ENCODE measurements around the gene NPC1L1.
A peak's percentile ranks its signal among the peaks of the same experiment; 100 is the strongest.

The NPC1L1 gene

DNA sequence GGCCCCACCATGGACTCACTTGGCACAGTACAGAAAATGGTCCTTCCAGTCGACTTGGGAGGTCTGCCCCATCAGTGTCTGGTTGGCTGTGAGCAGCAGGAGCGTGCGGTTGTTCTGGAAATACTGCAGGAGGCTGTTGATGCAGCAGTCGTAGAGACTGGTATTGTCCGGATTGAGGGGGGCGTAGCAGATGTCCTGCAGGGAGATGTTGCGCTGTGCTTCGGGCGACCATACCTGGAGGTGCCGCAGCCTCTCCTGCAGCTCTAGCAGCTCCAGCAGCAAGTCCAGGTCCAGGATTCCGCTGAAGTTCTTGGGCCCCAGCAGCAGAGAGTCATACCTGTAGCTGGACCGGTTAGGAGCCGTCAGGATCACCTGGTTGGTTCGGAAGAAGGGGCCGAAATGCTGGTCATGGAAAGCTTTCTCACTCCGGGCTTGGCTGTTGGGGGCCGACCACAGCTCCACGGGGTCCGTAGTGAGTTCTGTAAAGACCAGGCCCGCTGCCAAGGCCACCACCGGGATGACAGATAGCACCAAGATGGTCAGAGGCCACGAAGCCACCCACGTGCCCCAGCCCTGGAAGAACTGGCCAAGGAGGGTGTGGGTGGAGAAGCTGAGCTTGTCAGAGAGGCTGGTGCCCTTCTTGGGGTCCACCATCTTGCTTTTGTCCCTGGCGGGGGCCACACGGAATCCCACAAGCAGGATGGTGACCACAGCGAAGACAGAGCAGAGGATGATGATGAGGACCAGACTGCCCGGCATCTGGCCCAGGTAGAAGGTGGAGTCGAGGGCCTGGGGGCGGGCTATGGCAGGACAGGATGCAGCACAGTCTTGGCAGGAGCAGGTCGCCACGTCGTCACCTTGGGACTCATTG lies 2.1 kb downstream of the NPC1L1 start:
- H3K27ac ChIP-seq: no peak overlapping the region

DNA sequence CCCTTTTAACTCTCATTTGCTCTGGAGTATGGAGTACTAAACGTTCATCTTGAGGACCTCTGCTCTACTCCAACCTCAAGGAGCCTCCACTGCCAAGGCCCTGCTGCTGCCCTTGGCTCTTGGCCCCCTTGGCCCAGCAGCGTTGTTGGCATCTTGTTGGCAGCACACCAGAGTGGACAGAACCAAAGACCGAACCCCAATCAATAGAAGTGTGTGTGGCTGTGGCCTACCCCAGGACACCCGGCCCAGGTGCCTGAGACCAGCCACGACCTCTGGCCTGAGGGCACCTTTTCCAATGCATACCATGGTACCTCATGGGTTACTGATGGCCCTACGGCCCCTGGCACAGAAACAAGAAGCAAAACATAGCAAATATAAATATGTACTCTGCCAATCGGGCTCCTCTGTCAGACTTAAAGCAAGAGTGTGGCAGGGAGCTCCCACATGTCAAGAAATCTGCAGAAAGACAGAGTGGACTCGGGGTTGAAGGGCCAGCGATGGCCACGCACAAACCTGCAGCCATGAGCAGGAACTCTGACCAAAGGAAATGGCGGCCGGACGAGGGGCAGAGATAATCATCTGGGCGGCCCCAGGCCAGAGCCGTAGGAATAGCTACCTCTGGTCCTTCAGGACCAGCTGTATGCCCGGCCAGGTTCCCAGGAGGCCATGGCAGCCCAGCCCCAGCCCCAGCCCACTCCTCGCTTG lies 2.9 kb downstream of the NPC1L1 start:
- DNase-seq (ENCODE audit: low read depth, low spot score): no peak

More for the DNA sequence above, 2.1 kb downstream of the NPC1L1 start:
- no peak for DNase-seq (ENCODE audit: low read depth, low spot score)

DNA sequence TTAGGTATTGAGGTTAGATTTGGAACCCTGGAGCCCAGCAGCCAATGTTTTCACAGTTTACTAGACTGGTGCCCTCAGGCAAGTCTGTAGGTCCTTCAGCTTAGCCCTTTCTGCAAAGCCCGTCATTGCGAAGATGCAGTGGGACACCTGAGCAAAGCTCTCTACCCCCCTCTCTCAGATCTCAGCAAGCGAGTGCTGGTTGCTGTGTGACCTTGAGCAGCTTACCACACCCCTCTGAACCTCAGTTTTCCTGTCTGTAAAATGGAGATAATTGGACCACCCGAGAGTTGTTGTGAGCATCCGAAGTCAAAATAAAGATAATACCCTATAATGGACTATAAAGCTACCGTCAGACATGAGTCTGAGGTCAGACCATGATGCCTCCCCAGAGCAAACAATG lies 3.7 kb downstream of the NPC1L1 start:
- no peak overlapping the region for H3K27ac ChIP-seq
- no peak for DNase-seq (ENCODE audit: low read depth, low spot score)

More for the DNA sequence above, 2.9 kb downstream of the NPC1L1 start:
- no peak overlapping the region for H3K27ac ChIP-seq

DNA sequence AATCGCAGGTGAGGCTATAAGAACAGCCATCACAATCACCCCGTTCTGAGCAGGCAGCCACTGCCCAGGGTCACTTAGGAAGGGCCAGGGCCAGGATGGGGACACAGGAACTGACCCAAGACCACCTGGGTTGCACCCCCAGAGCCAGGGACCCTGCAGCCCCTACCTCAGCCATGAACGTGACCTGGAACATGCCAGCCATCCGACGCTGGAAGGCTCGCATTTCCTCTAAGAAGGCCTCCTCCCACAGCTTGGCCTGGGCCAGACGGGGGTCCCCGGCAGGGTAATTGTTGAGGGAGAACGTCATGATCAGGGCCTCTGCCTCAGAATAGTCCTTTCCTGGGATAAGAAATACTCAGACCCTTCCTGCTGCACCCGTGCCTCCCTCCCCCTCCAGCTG lies 5.0 kb downstream of the NPC1L1 start:
- DNase-seq (ENCODE audit: low read depth, low spot score): no peak
- no peak overlapping the region for H3K27ac ChIP-seq

DNA sequence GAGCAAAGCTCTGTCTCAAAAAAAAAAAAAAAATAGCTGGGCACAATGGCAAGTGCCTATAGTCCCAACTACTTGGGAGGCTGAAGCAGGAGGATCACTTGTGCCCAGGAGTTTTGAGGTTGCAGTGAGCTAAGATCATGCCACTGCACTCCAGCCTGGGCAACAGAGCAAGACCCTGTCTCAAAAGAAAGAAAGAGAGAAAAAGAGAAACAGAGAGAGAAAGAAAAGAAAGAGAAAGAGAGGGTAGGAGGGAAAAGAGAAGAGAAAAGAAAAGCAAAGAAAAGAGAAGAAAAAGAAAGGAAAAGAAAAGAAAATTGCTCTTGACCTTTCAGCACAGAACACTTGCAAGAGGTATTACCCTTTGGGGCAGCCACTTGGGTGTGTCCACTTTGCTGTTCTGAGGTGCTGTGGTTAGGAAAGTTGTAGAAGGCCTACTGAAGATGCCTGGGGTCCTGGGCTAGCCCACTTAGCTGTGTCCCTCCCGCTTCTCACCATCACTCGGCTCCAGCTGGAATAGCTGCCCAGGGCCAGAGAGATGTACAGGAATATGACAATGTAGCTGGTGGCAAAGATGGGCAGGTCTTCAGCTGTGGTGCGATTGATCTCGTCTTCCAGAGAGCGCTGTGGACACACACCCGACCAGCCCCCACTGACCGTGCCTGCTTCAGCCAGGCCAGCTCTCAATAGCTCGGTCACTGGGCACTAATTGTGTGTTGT lies 5.6 kb downstream of the NPC1L1 start:
- no peak overlapping the region for H3K27ac ChIP-seq
- DNase-seq (ENCODE audit: low read depth, low spot score): no peak

DNA sequence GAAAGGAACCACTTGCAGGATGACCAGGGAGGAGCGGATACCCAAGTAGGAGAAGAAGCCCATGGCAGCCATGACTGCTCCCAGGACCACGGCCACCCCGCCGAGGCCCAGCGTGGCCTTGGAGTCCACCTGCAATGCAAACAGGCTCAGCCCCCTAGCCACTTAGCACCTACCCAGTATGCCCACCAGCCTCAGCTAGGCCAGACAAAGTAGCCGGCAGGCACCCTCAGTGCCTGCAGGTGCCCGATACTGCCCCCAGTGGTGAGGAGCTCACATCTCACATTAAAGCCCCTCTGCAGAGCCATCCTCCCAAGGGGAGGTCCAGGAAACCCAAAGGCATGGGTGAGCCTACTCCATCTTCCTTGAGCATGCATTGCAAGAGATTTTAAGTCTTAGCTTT lies 6.6 kb downstream of the NPC1L1 start:
- no peak overlapping the region for H3K27ac ChIP-seq
- no peak for DNase-seq (ENCODE audit: low read depth, low spot score)

DNA sequence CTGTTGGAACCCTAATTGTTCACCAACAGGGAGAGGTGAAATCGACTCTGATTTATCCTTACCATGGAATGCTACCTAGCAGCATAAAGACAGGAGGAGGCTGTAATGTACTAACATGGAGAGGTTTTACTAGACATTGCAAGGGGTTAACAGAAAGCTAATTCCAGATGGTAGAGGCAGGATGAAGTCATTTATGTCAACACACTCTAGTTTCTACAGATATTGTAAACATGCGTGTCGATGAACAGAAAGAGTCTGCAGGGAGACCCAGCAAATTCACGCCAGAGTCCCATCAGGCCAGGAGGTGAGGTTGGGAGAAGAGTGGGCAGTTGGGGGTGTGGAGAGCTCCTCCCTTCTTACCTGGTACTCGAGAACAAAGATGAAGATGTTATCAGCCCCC lies 7.0 kb downstream of the NPC1L1 start:
- no peak for DNase-seq (ENCODE audit: low read depth, low spot score)
- H3K27ac ChIP-seq: no peak overlapping the region

DNA sequence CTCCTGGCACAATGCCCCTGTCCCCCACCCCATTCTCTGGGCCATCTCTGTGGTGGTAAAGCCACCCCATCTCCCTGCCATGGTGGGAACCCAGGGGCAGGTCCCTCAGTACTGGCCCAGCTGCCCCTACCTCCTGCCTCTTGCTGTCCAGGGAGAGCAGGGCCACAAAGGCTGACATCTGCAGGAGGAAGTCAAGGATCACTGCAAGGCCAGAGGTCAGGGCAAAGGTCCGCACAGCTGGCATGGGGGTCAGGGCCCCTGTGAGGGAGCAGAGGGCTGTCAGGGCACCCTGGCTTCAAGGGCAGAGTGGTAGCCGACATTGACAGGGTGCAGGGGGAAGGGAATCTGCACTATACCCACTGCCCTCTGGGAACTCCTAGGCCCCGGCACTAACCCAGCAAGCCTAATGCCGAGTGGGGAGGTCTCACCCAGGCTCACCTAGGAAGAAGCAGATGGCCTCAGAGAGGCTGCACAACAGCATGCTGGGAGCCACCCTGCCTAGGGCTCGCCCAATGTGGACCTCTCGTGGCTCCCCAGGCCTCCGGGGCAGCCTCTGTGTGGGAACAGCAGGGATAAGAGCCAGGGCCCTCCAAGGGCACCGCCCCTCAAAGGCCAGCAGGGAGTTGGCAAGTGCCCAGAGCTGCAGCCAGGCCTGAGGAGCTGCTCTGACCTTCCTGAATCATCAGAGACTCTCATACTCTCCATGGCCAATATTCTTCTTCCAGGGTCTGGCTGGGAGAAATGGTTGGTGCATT lies 7.7 kb downstream of the NPC1L1 start:
- no peak for DNase-seq (ENCODE audit: low read depth, low spot score)
- H3K27ac ChIP-seq: no peak overlapping the region

DNA sequence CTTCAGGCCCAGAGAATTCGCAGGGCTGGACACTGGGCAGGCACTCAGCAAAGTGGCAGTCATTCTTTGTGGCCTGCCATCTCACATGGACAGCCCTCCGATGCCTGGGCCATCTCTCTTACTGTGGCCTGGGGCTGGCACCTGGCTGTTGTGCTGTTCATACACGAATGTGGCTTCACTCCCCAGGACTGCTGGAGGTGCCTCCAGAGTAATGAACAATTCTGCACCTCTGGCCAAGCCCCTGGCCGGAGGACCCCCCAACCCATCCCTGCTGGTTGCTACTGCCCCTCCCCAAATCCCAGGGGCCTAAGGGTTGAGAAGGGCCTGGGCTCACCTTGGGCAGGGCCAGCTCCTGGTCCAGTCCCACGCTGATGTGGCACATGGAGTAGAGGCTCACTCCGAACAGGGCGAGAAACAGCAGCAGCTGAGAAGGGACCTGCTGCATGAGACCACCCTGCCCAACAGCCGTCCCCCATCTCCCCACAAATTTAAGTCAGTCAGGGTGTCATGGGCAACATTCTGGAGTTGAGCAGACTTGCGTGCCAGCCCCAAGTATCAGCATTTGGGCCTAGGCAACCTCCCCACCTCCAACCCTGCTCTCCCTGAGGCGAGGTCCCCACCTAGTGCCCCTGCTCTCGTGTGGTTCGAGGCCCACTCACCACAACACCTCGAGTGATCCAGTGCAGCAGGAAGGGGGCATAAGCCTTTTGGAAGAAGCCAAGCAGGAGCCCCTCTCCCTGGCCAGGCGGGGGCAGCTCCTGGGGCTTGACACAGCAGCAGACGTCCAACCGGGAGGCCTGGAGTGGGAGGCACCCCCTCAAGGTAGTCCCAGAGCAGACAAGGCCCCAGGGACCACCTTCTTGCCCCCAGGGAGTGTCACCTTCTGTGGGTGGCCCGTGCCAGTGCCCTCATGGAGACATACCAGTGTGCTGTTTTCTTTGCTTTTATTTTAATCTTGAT lies 9.4 kb downstream of the NPC1L1 start:
- no peak for DNase-seq (ENCODE audit: low read depth, low spot score)
- H3K27ac ChIP-seq: no peak overlapping the region

DNA sequence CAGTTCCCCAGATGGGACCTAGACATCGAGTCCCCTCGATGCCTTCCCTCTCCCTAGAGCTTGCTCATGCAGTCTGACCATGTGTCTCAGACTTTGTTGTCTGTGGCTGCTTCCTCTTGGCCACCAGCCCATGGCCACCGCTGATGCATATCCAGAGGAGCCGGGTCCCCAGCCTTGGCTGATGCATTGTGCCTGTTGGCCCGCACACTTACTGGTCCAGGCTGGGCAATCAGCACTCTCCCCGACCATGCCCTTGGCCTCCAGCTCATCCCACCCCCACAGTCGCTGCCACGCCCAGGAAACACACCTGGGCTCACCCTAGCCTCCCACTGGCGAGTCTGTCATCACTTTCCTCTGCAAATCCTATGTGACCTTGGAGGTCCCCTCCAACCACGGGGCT lies 10.1 kb downstream of the NPC1L1 start:
- no peak for DNase-seq (ENCODE audit: low read depth, low spot score)
- no peak overlapping the region for H3K27ac ChIP-seq

DNA sequence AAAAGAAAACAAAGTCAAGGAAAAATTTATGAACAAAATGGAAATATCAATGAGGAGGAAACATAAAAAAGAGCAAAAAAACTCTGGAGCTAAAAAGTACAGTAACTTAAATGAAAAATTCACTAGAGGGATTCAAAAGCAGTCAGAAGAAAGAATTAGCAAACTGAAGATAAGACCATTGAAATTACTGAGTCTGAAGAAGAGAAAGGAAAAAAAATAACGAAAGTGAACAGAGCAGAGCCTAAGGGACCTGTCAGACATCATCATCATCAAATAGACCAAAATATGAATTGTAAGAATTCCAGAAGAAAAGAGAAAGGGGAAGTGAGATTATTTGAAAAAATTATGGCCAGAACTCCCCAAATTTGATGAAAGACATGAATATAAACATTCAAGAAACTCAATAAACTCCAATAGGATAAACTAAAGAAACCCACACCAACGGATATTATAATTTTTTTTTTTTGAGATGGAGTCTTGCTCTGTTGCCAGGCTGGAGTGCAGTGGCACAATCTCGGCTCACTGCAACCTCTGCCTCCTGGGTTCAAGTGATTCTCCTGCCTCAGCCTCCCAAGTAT lies 16.2 kb downstream of the NPC1L1 start:
- no peak overlapping the region for H3K27ac ChIP-seq
- DNase-seq (ENCODE audit: low read depth, low spot score): no peak

DNA sequence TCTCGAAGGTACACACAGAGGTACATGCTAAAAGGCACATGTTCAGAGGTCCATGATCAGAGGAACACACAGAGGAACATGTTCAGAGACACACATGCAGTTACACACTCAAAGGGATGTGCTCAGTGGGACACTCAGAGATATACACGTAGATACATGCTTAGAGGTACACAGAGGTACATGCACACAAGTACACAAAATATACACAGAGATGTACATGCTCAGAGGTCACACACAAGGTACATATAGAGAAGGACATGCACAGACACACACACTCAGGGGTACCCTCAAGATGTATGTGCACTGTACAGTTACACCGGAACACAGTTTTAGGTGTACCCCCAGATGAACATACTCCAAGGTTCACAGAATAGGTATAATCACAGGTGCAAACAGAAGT lies 18.8 kb downstream of the NPC1L1 start:
- H3K27ac ChIP-seq: no peak overlapping the region
- DNase-seq (ENCODE audit: low read depth, low spot score): no peak

DNA sequence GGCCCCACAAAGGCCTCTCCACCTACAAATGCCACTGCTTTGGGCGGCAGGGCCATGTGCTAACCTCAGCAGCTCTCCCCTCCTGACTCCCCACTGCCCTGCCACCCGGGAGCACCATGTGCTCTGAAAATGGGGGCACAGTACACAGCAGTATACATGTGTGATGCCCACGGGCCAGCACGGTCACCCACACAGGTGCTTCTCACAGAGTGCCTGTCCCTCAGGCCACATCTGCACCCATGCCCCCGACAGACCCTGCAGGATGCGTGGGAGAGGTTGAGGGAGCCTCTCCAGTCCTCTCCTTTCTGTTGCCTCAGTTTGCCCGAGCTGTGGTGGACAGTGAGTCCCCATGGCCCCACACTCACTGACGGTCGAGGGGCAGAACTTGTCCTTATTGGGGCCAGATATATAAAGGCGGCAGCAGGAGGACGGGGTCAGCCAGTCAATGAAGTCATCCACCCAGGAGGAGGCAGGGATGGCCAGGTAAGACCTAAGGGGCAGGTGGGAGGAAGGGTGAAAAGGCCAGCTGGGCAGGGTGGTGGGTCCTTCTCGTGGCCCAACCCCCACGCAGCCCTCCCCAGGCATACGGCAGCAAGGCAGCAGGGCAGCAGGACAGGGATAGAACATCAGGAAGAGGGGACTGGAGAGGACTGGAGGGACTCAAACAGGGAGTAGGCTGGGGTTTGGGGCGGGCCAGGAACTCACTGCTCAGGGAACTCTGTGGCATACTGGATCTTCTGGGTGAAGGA lies 19.6 kb downstream of the NPC1L1 start:
- DNase-seq (ENCODE audit: low read depth, low spot score): no peak
- no peak overlapping the region for H3K27ac ChIP-seq

DNA sequence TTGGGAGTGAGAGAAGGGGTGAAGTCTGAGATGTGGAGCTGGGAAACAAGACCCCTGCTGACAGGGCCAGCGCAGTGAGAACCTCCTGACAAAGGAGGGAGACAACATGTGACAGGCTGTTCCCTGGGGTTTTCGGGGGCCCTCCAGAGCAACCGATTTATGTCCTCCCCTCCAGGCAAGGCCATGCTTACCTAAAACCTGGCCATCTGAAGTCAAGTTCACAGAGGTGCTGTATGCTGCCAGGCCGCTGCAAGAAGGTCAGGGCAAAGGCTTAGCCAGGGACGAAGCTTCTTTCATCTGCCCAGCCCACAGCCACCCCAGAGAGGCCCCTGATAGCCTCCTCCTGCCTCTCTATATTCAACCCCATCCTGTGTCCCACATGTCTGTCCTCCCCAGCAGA lies 20.6 kb downstream of the NPC1L1 start:
- no peak overlapping the region for H3K27ac ChIP-seq
- DNase-seq (ENCODE audit: low read depth, low spot score): no peak

DNA sequence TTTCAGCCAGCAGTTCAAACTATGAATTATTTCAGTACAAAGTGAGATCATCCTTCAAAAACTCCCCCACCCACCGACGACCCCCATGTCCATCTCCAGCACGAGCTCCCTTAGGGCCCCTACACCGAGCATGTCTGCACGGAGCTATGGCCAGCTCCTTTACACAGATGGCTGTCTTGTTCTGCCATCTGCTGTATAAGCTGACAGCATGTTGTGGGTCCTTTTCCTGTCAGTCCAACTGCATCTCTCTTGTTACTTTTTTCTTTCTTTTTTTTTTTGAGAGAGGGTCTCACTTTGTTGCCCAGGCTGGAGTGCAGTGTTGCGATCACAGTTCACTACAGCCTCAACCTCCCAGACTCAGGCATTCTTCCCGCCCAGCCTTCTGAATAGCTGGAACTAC lies 21.6 kb downstream of the NPC1L1 start:
- no peak for DNase-seq (ENCODE audit: low read depth, low spot score)
- H3K27ac ChIP-seq: no peak overlapping the region

DNA sequence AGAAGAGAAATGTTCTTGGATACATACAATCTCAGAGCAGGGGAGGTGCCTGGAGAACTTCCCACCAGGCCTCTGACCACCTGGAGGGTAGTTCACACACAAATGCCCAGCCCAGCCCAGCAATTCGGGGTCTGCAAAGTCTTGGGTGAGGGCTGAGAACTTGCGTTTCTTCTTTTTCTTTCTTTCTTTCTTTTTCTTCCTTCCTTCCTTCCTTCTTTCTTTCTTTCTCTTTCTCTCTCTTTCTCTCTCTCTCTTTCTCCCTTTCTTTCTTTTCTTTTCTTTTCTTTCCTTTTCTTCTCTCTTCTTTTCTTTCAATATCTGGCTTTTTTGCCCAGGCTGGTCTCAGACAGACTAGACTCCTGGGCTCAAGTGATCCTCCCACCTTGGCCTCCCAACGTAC lies 22.4 kb downstream of the NPC1L1 start:
- no peak overlapping the region for H3K27ac ChIP-seq
- DNase-seq (ENCODE audit: low read depth, low spot score): no peak

DNA sequence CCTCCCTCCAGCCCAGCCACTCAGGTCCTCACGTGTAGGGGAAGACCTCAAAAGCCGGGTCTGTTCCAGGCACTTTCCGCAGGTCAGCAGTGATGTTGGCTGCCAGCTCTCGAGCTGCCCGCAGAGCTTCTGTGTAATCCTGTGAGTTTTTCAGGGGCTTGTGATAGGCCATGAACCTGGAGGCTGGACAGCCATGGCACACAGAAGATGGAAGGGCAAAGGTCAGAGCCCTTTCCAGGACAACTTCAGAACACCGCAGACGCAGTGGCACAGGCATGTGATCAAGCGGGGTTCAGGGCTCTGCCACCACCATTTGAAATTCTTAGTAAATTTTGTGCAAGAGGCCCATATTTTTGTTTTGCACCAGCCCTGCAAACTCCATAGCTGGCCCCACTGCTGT lies 24.0 kb downstream of the NPC1L1 start:
- no peak for DNase-seq (ENCODE audit: low read depth, low spot score)
- no peak overlapping the region for H3K27ac ChIP-seq

DNA sequence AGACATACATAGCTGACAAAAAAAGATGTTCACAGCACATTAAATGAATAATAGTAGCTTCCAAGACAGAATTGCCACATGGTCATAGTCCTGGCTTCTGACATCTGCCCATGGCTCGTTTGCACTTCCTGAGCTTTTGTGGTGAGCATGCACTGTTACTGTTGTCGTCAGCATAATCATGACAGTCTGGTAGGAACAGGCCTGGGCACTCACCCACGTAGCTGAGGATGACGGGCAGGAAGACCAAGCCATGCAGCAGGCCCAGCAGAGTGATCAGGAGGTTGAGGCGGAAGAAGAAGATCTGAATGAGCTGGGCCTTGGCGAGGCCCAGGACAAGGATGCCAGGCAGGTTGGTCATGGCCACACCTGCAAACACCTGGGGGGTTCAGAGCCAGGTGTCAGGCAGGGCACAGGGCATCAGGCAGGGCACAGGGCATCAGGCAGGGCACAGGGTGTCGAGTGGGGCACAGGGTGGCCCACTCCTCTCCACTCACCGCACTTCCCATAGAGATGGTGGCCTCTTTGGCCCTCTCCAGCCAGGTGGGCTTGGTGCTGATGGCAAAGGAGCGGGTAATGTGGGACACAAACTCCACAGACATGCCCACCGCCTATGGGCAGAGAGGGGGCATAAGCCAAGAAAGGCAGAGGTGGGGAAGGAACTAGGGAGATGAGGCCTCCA lies 25.4 kb downstream of the NPC1L1 start:
- peak; percentile 60 for DNase-seq (ENCODE audit: low read depth, low spot score)
- H3K27ac ChIP-seq: peak overlapping the region; percentile 46
